Keratinocyte (primary cell): ENCODE results near the gene SLC6A1. TPM values are rescaled to one million over a fixed set of nuclear protein-coding genes. Genes with fewer than 3 reads are reported as not detected.

Experiments used
- DNase-seq: peaks from one replicate; pipeline ENCODE4 v3.0.0-alpha.2; 2011; ENCODE audit warnings: low read depth, missing footprints, low spot score
- FAIRE-seq: peaks from 2 replicates; lab custom pipeline; 2011; peaks lifted over from hg19 to GRCh38; lab: Jason Lieb, UNC
- H2AFZ ChIP-seq: 2 replicates; pipeline ENCODE4 v1.6.0; 2012; ENCODE audit warnings: low read length, control low read depth, inconsistent platforms; ENCODE audit not compliant: control insufficient read depth
- H3K27ac ChIP-seq: 2 replicates; pipeline ENCODE4 v1.5.1; 2011; ENCODE audit warnings: low read length; ENCODE audit not compliant: control insufficient read depth, insufficient read depth
- H3K27me3 ChIP-seq: 3 replicates; pipeline ENCODE4 v1.6.0; 2011; ENCODE audit warnings: low read length; ENCODE audit not compliant: control insufficient read depth, insufficient read depth; ENCODE audit errors: extremely low read depth
- H3K36me3 ChIP-seq, 2 experiments: 2 replicates in 1 of 2; 3 replicates in 1 of 2; pipeline ENCODE4 v1.5.1; 2011; ENCODE audit warnings: low read length in 2 of 2, mild to moderate bottlenecking in 1 of 2; ENCODE audit not compliant: control insufficient read depth in 2 of 2, insufficient read depth in 2 of 2; ENCODE audit errors: extremely low read depth in 1 of 2
- H3K4me1 ChIP-seq: 3 replicates; pipeline ENCODE4 v1.5.1; 2011; ENCODE audit warnings: low read length; ENCODE audit not compliant: control insufficient read depth, insufficient read depth; ENCODE audit errors: extremely low read depth
- H3K4me2 ChIP-seq: 3 replicates; pipeline ENCODE4 v1.6.0; 2011; ENCODE audit warnings: low read depth, low read length; ENCODE audit not compliant: control insufficient read depth, insufficient read depth; ENCODE audit errors: extremely low read depth
- H3K4me3 ChIP-seq, 3 experiments: fragments of 200-600 bp in 1 of 3; sonication (generic) in 1 of 3; 2 replicates in 2 of 3; 3 replicates in 1 of 3; pipeline ENCODE4 v1.5.1; 2011 to 2016; ENCODE audit warnings: low read length in 3 of 3, mild to moderate bottlenecking in 3 of 3, control low read depth in 2 of 3, inconsistent platforms in 1 of 3, low read depth in 1 of 3, mixed read lengths in 1 of 3, mixed run types in 1 of 3, moderate library complexity in 1 of 3; ENCODE audit not compliant: control insufficient read depth in 2 of 3, insufficient read depth in 2 of 3; ENCODE audit errors: extremely low read depth in 1 of 3
- H3K79me2 ChIP-seq: 2 replicates; pipeline ENCODE4 v1.6.0; 2012; ENCODE audit warnings: low read length; ENCODE audit not compliant: control insufficient read depth, insufficient read depth
- H3K9ac ChIP-seq: 3 replicates; pipeline ENCODE4 v1.6.0; 2011; ENCODE audit warnings: low read length; ENCODE audit not compliant: control insufficient read depth, insufficient read depth; ENCODE audit errors: extremely low read depth
- H3K9me1 ChIP-seq: 3 replicates; pipeline ENCODE4 v1.6.0; 2011; ENCODE audit warnings: low read length; ENCODE audit not compliant: control insufficient read depth, insufficient read depth; ENCODE audit errors: extremely low read depth
- H3K9me3 ChIP-seq: 2 replicates; pipeline ENCODE4 v1.5.1; 2012; ENCODE audit warnings: low read depth, low read length; ENCODE audit not compliant: control insufficient read depth
- H4K20me1 ChIP-seq: 3 replicates; pipeline ENCODE4 v1.6.0; 2011; ENCODE audit warnings: low read length; ENCODE audit not compliant: control insufficient read depth, insufficient read depth; ENCODE audit errors: extremely low read depth
- EZH2 ChIP-seq: IDR thresholded peaks from one replicate; pipeline ENCODE4 v1.6.1; 2012; ENCODE audit warnings: inconsistent platforms, mild to moderate bottlenecking, low read length, moderate library complexity
- dilution Hi-C: fragments of 300-500 bp; cut with MboI; formaldehyde crosslinking; loops from one replicate; pipeline ENCODE4 v1.7.0; 2020; ENCODE audit warnings: low sequenced_read_pairs; ENCODE audit not compliant: extremely low pct_ligation_motif_present
- polyA plus RNA-seq, 5 experiments: library from polyadenylated mRNA; depleted of rRNA in 3 of 5; stranded (reverse) in 3 of 5; stranded (forward) in 1 of 5; unstranded in 1 of 5; fragments of >200 nt; gene quantifications; 1 replicate in 1 of 5; 2 replicates in 3 of 5; 3 replicates in 1 of 5; pipeline versions ENCODE4 v1.2.1 to v1.2.3, GENCODE V29; 2011 to 2012; ENCODE audit warnings: missing spikeins in 2 of 5, low read depth in 1 of 5, low replicate concordance in 1 of 5
- TF ChIP-seq, protein P1 (sequence below), 3 experiments: IDR thresholded peaks in 1 of 3; conservative IDR thresholded peaks in 1 of 3; optimal IDR thresholded peaks in 1 of 3; 2 replicates in 2 of 3; 3 replicates in 1 of 3; pipeline versions ENCODE3 to v1.5.1; 2011; ENCODE audit warnings: low read length in 3 of 3, mild to moderate bottlenecking in 3 of 3, moderate library complexity in 2 of 3, control low read depth in 1 of 3, inconsistent platforms in 1 of 3; ENCODE audit not compliant: insufficient read depth in 2 of 3; ENCODE audit errors: extremely low read depth in 1 of 3

The SLC6A1 gene
- polyA plus RNA-seq, 1 donor (not counting 4 experiments of a cell fraction or from before 2014, with no cell fraction given): not detected

- Histone ChIP-seq H3K9ac (no peak overlapping the region), H3K4me3 (no peak overlapping the region), H2AFZ (no peak overlapping the region), H3K27ac (no peak overlapping the region), H3K9me1 (no peaks in the 10 kb centered on the region), H4K20me1 (no peaks in the 10 kb centered on the region), H3K4me1 (peaks cover 15% of the 10 kb centered on the region), H3K27me3 (peaks cover 26% of the 10 kb centered on the region), H3K79me2 (no peaks in the 10 kb centered on the region), H3K9me3 (no peaks in the 10 kb centered on the region), H3K4me2 (no peak overlapping the region), H3K36me3 (no peaks in the 10 kb centered on the region)
- no peak for DNase-seq
- dilution Hi-C loops: no loop called here
- TF ChIP-seq EZH2: no peak
- TF ChIP-seq, protein P1, sequence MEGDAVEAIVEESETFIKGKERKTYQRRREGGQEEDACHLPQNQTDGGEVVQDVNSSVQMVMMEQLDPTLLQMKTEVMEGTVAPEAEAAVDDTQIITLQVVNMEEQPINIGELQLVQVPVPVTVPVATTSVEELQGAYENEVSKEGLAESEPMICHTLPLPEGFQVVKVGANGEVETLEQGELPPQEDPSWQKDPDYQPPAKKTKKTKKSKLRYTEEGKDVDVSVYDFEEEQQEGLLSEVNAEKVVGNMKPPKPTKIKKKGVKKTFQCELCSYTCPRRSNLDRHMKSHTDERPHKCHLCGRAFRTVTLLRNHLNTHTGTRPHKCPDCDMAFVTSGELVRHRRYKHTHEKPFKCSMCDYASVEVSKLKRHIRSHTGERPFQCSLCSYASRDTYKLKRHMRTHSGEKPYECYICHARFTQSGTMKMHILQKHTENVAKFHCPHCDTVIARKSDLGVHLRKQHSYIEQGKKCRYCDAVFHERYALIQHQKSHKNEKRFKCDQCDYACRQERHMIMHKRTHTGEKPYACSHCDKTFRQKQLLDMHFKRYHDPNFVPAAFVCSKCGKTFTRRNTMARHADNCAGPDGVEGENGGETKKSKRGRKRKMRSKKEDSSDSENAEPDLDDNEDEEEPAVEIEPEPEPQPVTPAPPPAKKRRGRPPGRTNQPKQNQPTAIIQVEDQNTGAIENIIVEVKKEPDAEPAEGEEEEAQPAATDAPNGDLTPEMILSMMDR (optimal IDR thresholded peaks at IDR 0.05 in 1 of 3, IDR thresholded peaks at IDR 0.05 in 1 of 3, conservative IDR thresholded peaks at IDR 0.05 in 1 of 3; ENCODE audit: extremely low read depth in 1 of 3, insufficient read depth in 2 of 3, low read length in 3 of 3): no peak
- no peak for FAIRE-seq
These were observed 17.4 kb downstream of the SLC6A1 start for GRCh38 chr3:11009898-11010297.

GRCh38 chr3:11010426-11011165 lies 18.0 kb downstream of the SLC6A1 start:
- H3K4me2 ChIP-seq: no peak overlapping the region
- no peaks in the 10 kb centered on the region for H3K9me1 ChIP-seq
- no peaks in the 10 kb centered on the region for H3K79me2 ChIP-seq
- H3K4me1 ChIP-seq: peaks cover 10% of the 10 kb centered on the region
- FAIRE-seq (no peak), DNase-seq (no peak)
- H3K9ac ChIP-seq: no peak overlapping the region
- H3K9me3 ChIP-seq: no peaks in the 10 kb centered on the region
- H3K27ac ChIP-seq: no peak overlapping the region
- TF ChIP-seq EZH2: no peak
- TF ChIP-seq, protein P1 (optimal IDR thresholded peaks at IDR 0.05 in 1 of 3, IDR thresholded peaks at IDR 0.05 in 1 of 3, conservative IDR thresholded peaks at IDR 0.05 in 1 of 3; ENCODE audit: extremely low read depth in 1 of 3, insufficient read depth in 2 of 3, low read length in 3 of 3): no peak
- H3K36me3 ChIP-seq: no peaks in the 10 kb centered on the region
- no peak overlapping the region for H3K4me3 ChIP-seq
- H3K27me3 ChIP-seq: peaks cover 32% of the 10 kb centered on the region
- no peaks in the 10 kb centered on the region for H4K20me1 ChIP-seq
- dilution Hi-C loops: no loop called here
- no peak overlapping the region for H2AFZ ChIP-seq
